SU-DHL-6 (cell line): Measurements from ENCODE around the gene RAP1B.

Experiments
- EZH2phosphoT487 ChIP-seq: fragments of 200-600 bp; sonication (generic), shearing (Covaris generic); conservative IDR thresholded peaks from 2 replicates; pipeline ENCODE4 v1.6.1; 2018; ENCODE audit warnings: mild to moderate bottlenecking, antibody characterized with exemption, low read length, moderate library complexity, mixed read lengths
- TF ChIP-seq, protein P1 (sequence below): fragments of 200-600 bp; sonication (generic); IDR thresholded peaks from one replicate; pipeline ENCODE4 v1.5.1; 2017; ENCODE audit warnings: antibody characterized with exemption, mild to moderate bottlenecking, low read length, moderate library complexity; ENCODE audit not compliant: insufficient read depth, poor library complexity, severe bottlenecking

DNA sequence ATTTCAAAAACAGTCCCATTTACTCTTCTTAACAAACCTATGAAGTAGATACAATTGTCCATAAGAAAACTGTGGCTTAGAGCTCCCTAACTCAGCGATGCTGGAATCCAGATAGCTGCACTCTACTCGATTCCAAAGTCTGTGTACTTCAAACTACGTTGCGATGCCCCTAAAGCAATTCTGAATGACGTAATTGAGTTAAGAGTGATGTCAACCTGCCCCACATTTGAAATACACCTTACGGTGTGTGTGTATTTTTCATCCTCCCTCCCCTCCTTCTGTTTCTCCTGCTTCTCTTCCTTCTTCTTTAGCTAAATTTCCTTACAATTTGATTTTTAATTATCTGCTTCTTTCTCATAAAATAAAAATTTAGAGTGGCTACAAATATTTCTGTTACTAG, 31.9 kb upstream of the RAP1B start:
- TF ChIP-seq, protein P1, sequence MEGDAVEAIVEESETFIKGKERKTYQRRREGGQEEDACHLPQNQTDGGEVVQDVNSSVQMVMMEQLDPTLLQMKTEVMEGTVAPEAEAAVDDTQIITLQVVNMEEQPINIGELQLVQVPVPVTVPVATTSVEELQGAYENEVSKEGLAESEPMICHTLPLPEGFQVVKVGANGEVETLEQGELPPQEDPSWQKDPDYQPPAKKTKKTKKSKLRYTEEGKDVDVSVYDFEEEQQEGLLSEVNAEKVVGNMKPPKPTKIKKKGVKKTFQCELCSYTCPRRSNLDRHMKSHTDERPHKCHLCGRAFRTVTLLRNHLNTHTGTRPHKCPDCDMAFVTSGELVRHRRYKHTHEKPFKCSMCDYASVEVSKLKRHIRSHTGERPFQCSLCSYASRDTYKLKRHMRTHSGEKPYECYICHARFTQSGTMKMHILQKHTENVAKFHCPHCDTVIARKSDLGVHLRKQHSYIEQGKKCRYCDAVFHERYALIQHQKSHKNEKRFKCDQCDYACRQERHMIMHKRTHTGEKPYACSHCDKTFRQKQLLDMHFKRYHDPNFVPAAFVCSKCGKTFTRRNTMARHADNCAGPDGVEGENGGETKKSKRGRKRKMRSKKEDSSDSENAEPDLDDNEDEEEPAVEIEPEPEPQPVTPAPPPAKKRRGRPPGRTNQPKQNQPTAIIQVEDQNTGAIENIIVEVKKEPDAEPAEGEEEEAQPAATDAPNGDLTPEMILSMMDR = no peak
- TF ChIP-seq EZH2phosphoT487 = no peak
